GM12878 (cell line): ENCODE measurements around the gene LDB3. TPM values are rescaled to one million over a fixed set of nuclear protein-coding genes. Genes with fewer than 3 reads are reported as not detected.

Experiments
- ATAC-seq: fragments of 200-7000 bp; cut with Tn5 transposase; 3 replicates; pipeline ENCODE4 v1.9.1; 2020; ENCODE audit warnings: mild to moderate bottlenecking, moderate library complexity
- BruUV-seq: library from RNA; stranded (reverse); fragments of 400-500 nt; replicated peaks from 2 replicates; lab custom pipeline; 2021; lab: Mats Ljungman, UMichigan
- CTCF ChIA-PET: fragments of 300-600 bp; sonication (Branson Sonifier 250); formaldehyde crosslinking; extraction: SDS; loops from one replicate; lab custom pipeline; 2021; ENCODE audit warnings: inconsistent platforms; lab: Yijun Ruan, JAX
- POLR2A ChIA-PET: fragments of 350-600 bp; formaldehyde crosslinking; extraction: SDS; loops from one replicate; lab custom pipeline; 2021; ENCODE audit warnings: inconsistent platforms; lab: Charles Lee
- RAD21 ChIA-PET: fragments of 300-600 bp; sonication (Branson Sonifier 250); formaldehyde crosslinking; loops from one replicate; lab custom pipeline; 2023; ENCODE audit warnings: antibody characterized with exemption; ENCODE audit not compliant: unreplicated experiment; lab: Charles Lee
- SMC1A ChIA-PET: fragments of 300-600 bp; sonication (Branson Sonifier 250); formaldehyde crosslinking; loops from one replicate; lab custom pipeline; 2023; ENCODE audit not compliant: unreplicated experiment, uncharacterized antibody; lab: Charles Lee
- DNase-seq: peaks from one replicate; pipeline ENCODE4 v3.0.0-alpha.2; 2011; ENCODE audit warnings: low read depth, low spot score
- FAIRE-seq: peaks from 3 replicates; lab custom pipeline; 2011; peaks lifted over from hg19 to GRCh38; lab: Jason Lieb, UNC
- H2AFZ ChIP-seq: 2 replicates; pipeline ENCODE4 v1.6.0; 2011; ENCODE audit warnings: low read depth, low read length, control low read depth; ENCODE audit not compliant: control insufficient read depth
- H3K27ac ChIP-seq: 2 replicates; pipeline ENCODE4 v1.5.1; 2011; ENCODE audit warnings: control low read depth; ENCODE audit not compliant: control insufficient read depth, insufficient read depth
- H3K27me3 ChIP-seq, 2 experiments: replicated peaks in 1 of 2; 2 replicates each; pipeline versions ENCODE4 v1.6.0 to v1.6.1; 2011; ENCODE audit warnings: low read length in 1 of 2; ENCODE audit not compliant: control insufficient read depth in 2 of 2, insufficient read depth in 2 of 2
- H3K36me3 ChIP-seq, 2 experiments: 2 replicates each; pipeline ENCODE4 v1.5.1; 2011; ENCODE audit warnings: low read length in 1 of 2; ENCODE audit not compliant: control insufficient read depth in 2 of 2, insufficient read depth in 2 of 2
- H3K4me1 ChIP-seq: 2 replicates; pipeline ENCODE4 v1.6.1; 2011; ENCODE audit warnings: mild to moderate bottlenecking, low read length, moderate library complexity, mixed read lengths; ENCODE audit not compliant: control insufficient read depth, insufficient read depth
- H3K4me2 ChIP-seq: 2 replicates; pipeline ENCODE4 v1.6.0; 2011; ENCODE audit warnings: control low read depth; ENCODE audit not compliant: control insufficient read depth, insufficient read depth
- H3K4me3 ChIP-seq: fragments of 200-600 bp; sonication (generic); 2 replicates; pipeline ENCODE4 v1.5.1; 2016
- H3K79me2 ChIP-seq: 2 replicates; pipeline ENCODE4 v1.6.0; 2011; ENCODE audit warnings: low read length; ENCODE audit not compliant: control insufficient read depth, insufficient read depth
- H3K9ac ChIP-seq: 2 replicates; pipeline ENCODE4 v1.8.0; 2011; ENCODE audit warnings: low read length, control low read depth, mixed read lengths; ENCODE audit not compliant: control insufficient read depth, insufficient read depth
- H3K9me3 ChIP-seq: replicated peaks from 3 replicates; pipeline ENCODE4 v1.5.1; 2011; ENCODE audit warnings: mild to moderate bottlenecking, low read length; ENCODE audit not compliant: control insufficient read depth, insufficient read depth
- H4K20me1 ChIP-seq: 2 replicates; pipeline ENCODE4 v1.6.0; 2011; ENCODE audit not compliant: control insufficient read depth, insufficient read depth
- BACH1 ChIP-seq: fragments of 450-650 bp; IDR thresholded peaks from 2 replicates; pipeline ENCODE4 v1.6.1; 2017; ENCODE audit warnings: mild to moderate bottlenecking, borderline replicate concordance
- BCL11A ChIP-seq: IDR thresholded peaks from 2 replicates; pipeline ENCODE4 v1.6.1; 2011; ENCODE audit warnings: low read depth, low read length
- BHLHE40 ChIP-seq, 2 experiments: fragments of 450-650 bp in 1 of 2; IDR thresholded peaks; 2 replicates each; pipeline ENCODE4 v1.6.1; 2011 to 2017; ENCODE audit warnings: low read depth in 2 of 2, borderline replicate concordance in 1 of 2, improper control_type of control experiment in 1 of 2, low read length in 1 of 2, mild to moderate bottlenecking in 1 of 2
- CREM ChIP-seq: IDR thresholded peaks from 2 replicates; pipeline ENCODE4 v1.6.1; 2014; ENCODE audit warnings: antibody characterized with exemption, low read depth
- DPF2 ChIP-seq: fragments of 450-650 bp; IDR thresholded peaks from 2 replicates; pipeline ENCODE4 v1.6.1; 2017; ENCODE audit warnings: mild to moderate bottlenecking
- EGR1 ChIP-seq, 2 experiments: IDR thresholded peaks; 1 replicate in 1 of 2; 2 replicates in 1 of 2; pipeline ENCODE4 v1.6.1; 2011 to 2012; ENCODE audit warnings: low read depth in 2 of 2, low read length in 2 of 2, borderline replicate concordance in 1 of 2, mild to moderate bottlenecking in 1 of 2, moderate library complexity in 1 of 2
- FOXK2 ChIP-seq: fragments of 450-650 bp; IDR thresholded peaks from 2 replicates; pipeline ENCODE4 v1.6.1; 2017; ENCODE audit warnings: mild to moderate bottlenecking, moderate library complexity
- GATAD2B ChIP-seq: fragments of 450-650 bp; conservative IDR thresholded peaks from 2 replicates; pipeline ENCODE4 v1.6.1; 2017; ENCODE audit warnings: low read depth, mild to moderate bottlenecking, moderate library complexity
- IKZF1 ChIP-seq: fragments of 450-650 bp; conservative IDR thresholded peaks from 2 replicates; pipeline ENCODE4 v1.6.1; 2017; ENCODE audit warnings: antibody characterized with exemption, mild to moderate bottlenecking
- IKZF2 ChIP-seq, 2 experiments: fragments of 450-650 bp; IDR thresholded peaks; 2 replicates each; pipeline ENCODE4 v1.6.1; 2017; ENCODE audit warnings: mild to moderate bottlenecking in 2 of 2, moderate library complexity in 2 of 2
- JUND ChIP-seq: IDR thresholded peaks from 2 replicates; pipeline ENCODE4 v1.6.1; 2012; ENCODE audit warnings: low read depth, mild to moderate bottlenecking, low read length, improper control_type of control experiment, moderate library complexity
- MTA2 ChIP-seq: fragments of 450-650 bp; IDR thresholded peaks from 2 replicates; pipeline ENCODE4 v1.6.1; 2016; ENCODE audit warnings: low read depth, mild to moderate bottlenecking, moderate library complexity
- NR2F1 ChIP-seq: fragments of 450-650 bp; conservative IDR thresholded peaks from 2 replicates; pipeline ENCODE4 v1.6.1; 2017; ENCODE audit warnings: mild to moderate bottlenecking
- POLR2A ChIP-seq: IDR thresholded peaks from 2 replicates; pipeline ENCODE4 v1.6.1; 2011; ENCODE audit warnings: low read depth, mild to moderate bottlenecking, low read length
- SIN3A ChIP-seq: IDR thresholded peaks from 2 replicates; pipeline ENCODE4 v1.6.1; 2012; ENCODE audit warnings: low read depth, low read length, improper control_type of control experiment
- SREBF1 ChIP-seq: IDR thresholded peaks from 2 replicates; pipeline ENCODE4 v1.6.1; 2012; ENCODE audit warnings: mild to moderate bottlenecking, low read length
- TAF1 ChIP-seq: IDR thresholded peaks from 2 replicates; pipeline ENCODE4 v1.6.1; 2011; ENCODE audit warnings: mild to moderate bottlenecking, low read depth, low read length, borderline replicate concordance
- ZNF207 ChIP-seq: fragments of 450-650 bp; IDR thresholded peaks from 2 replicates; pipeline ENCODE4 v1.6.1; 2014; ENCODE audit warnings: antibody characterized with exemption, mild to moderate bottlenecking, borderline replicate concordance
- ZNF274 ChIP-seq: IDR thresholded peaks from one replicate; pipeline ENCODE4 v1.8.0; 2011; ENCODE audit not compliant: insufficient read length, insufficient read depth
- WGBS: methylation state at CpG from one replicate; pipeline ENCODE4 v1.1.6; 2016; ENCODE audit warnings: low lambda C conversion rate; ENCODE audit not compliant: insufficient replicate concordance, insufficient coverage; ENCODE audit errors: missing lambda C conversion rate; 5-methylcytosine and 5-hydroxymethylcytosine counted together
- in situ Hi-C: fragments of 300-500 bp; cut with MboI; formaldehyde crosslinking; loops from 9 replicates; pipeline ENCODE4 v1.14.3; 2018; ENCODE audit warnings: mixed read lengths
- intact Hi-C: fragments of 100-400 bp; cut with micrococcal nuclease; formaldehyde crosslinking; loops from one replicate; pipeline ENCODE4 v1.14.2; 2022; ENCODE audit not compliant: unreplicated experiment
- polyA plus RNA-seq, 11 experiments: library from polyadenylated mRNA; depleted of rRNA in 4 of 11; unstranded in 6 of 11; stranded (reverse) in 5 of 11; fragments of >200 nt; fragmentation: Nextera tagmentation in 4 of 11; fragmentation: Illumina TruSeq in 1 of 11; extraction: Ambion mirVana in 4 of 11; extraction: Trizol in 1 of 11; gene quantifications; 1 replicate in 1 of 11; 2 replicates in 10 of 11; pipeline versions ENCODE4 v1.2.1 to v1.2.3, GENCODE V29; 2011 to 2016; ENCODE audit warnings: inconsistent platforms in 2 of 11, missing spikeins in 2 of 11, low read depth in 1 of 11
- total RNA-seq, 4 experiments: library from RNA; depleted of rRNA in 3 of 4; stranded (reverse); fragments of >200 nt in 3 of 4; fragmentation: Illumina TruSeq in 1 of 4; extraction: Trizol in 1 of 4; gene quantifications; 2 replicates each; pipeline versions ENCODE4 v1.2.1 to v1.2.3, GENCODE V29; 2013 to 2021
- TF ChIP-seq, protein P1 (sequence below): IDR thresholded peaks from 2 replicates; pipeline ENCODE4 v1.6.1; 2011; ENCODE audit warnings: mild to moderate bottlenecking, low read depth, low read length, moderate library complexity; ENCODE audit not compliant: insufficient replicate concordance
- TF ChIP-seq, protein P2 (sequence below): fragments of 450-650 bp; conservative IDR thresholded peaks from 2 replicates; pipeline ENCODE4 v1.6.1; 2017; ENCODE audit warnings: mild to moderate bottlenecking, moderate library complexity

LDB3 gene
- total and polyA plus RNA-seq, 10 of the 15 experiments (the other 5 are each of a cell fraction or from before 2014, with no cell fraction given) = 0.02 to 0.07 (median 0.04) TPM; not detected in 1

DNA sequence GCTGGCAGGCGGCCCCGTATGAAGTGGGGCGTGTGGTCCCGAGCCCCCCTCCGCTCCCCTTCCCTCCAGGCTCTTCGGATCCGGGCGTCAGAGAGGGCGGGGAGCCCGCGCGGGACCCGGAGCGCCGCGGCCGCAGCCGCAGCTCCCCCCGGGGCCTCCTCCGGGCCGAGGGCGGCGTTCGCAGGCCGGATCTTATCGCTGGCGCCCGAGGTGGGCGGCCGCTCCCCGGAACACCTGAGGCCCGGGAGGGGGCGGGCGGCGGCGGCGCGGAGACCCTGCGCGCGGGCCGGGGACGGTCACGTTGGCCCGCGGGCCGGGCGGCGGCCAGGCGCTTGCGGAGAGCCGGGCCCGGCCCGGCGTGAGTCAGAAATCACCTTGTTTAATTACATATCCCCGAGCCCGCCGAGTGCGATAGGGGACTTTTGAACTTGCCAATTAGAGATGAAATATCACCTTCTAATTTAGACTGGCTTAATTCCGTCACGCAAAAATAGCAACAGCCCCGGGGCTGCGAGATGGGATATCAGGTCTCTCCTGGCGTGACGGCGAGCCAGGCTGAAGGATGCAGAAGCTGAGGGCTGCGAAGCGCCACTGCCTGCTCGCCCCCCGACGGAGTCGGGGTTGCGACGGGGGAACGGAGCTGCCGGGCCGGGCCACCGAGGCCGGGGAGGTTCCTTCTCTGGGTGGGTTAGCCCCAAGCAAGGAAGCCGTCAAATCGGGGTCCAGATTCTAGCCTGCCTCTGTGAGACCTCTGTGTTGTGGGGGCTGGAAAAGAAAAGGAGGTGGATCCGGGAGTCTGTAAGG lies 43.4 kb downstream of the LDB3 start:
- in situ Hi-C loops = no loop called here
- RAD21 ChIA-PET = interaction anchor here (0.6 to 2.3 kb wide), 10 partner anchors 16 to 319 kb away, joined by 3 to 16 read pairs (median 4); partner anchors contain the start of gene BMPR1A
- TF ChIP-seq CREM (0 out of 2 replicates have a peak, but pooled peaks have one; percentile 8), ZNF274 (no peak), FOXK2 (no peak), TAF1 (0 out of 2 replicates have a peak, but pooled peaks have one; percentile 2), JUND (no peak), GATAD2B (peak; percentile 59; the same call in 1 of the 2 replicates), POLR2A (peak; percentile 65), MTA2 (peak; percentile 65), BCL11A (peak; percentile 40; the same call in 1 of the 2 replicates), BHLHE40 (IDR thresholded peaks at IDR 0.05; ENCODE audit: borderline replicate concordance in 1 of 2, low read depth in 2 of 2, low read length in 1 of 2) (peak; percentile 9 to 40; a peak in 2 of 4 replicates), DPF2 (peak; percentile 45; the same call in 1 of the 2 replicates), SREBF1 (no peak), SIN3A (0 out of 2 replicates have a peak, but pooled peaks have one; percentile 47), BACH1 (0 out of 2 replicates have a peak, but pooled peaks have one; percentile 17), IKZF2 (IDR thresholded peaks at IDR 0.05) (peak; percentile 36 to 49; a peak in 2 of 4 replicates), NR2F1 (peak; percentile 67; the same call in 1 of the 2 replicates), EGR1 (IDR thresholded peaks at IDR 0.05; ENCODE audit: borderline replicate concordance in 1 of 2, low read depth in 2 of 2, low read length in 2 of 2) (peak in 1 of 2 experiments; percentile 59; a peak in 2 of 3 replicates), IKZF1 (peak; percentile 87), ZNF207 (0 out of 2 replicates have a peak, but pooled peaks have one; percentile 6)
- TF ChIP-seq, protein P1, sequence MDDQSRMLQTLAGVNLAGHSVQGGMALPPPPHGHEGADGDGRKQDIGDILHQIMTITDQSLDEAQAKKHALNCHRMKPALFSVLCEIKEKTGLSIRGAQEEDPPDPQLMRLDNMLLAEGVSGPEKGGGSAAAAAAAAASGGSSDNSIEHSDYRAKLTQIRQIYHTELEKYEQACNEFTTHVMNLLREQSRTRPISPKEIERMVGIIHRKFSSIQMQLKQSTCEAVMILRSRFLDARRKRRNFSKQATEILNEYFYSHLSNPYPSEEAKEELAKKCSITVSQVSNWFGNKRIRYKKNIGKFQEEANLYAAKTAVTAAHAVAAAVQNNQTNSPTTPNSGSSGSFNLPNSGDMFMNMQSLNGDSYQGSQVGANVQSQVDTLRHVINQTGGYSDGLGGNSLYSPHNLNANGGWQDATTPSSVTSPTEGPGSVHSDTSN = no peak
- TF ChIP-seq, protein P2, sequence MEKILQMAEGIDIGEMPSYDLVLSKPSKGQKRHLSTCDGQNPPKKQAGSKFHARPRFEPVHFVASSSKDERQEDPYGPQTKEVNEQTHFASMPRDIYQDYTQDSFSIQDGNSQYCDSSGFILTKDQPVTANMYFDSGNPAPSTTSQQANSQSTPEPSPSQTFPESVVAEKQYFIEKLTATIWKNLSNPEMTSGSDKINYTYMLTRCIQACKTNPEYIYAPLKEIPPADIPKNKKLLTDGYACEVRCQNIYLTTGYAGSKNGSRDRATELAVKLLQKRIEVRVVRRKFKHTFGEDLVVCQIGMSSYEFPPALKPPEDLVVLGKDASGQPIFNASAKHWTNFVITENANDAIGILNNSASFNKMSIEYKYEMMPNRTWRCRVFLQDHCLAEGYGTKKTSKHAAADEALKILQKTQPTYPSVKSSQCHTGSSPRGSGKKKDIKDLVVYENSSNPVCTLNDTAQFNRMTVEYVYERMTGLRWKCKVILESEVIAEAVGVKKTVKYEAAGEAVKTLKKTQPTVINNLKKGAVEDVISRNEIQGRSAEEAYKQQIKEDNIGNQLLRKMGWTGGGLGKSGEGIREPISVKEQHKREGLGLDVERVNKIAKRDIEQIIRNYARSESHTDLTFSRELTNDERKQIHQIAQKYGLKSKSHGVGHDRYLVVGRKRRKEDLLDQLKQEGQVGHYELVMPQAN = peak; percentile 21; the same call in 1 of the 2 replicates

More for the DNA sequence above, 43.4 kb downstream of the LDB3 start:
- no peaks in the 10 kb centered on the region for H3K9me3 ChIP-seq
- SMC1A ChIA-PET = interaction anchor here (0.9 to 1.6 kb wide), 14 partner anchors 9 to 190 kb away, joined by 3 to 9 read pairs (median 3); partner anchors contain the start of gene BMPR1A
- no peaks in the 10 kb centered on the region for H4K20me1 ChIP-seq
- peak overlapping the region; percentile 92 for H3K4me3 ChIP-seq
- WGBS = under 1% methylated on average over 48 of the region's 82 CpGs
- FAIRE-seq (no peak), ATAC-seq (peak; percentile 58), DNase-seq (no peak)
- no TSS peak for BruUV-seq
- intact Hi-C loops = loop anchor here (1.0 to 10.0 kb wide), 3 partner anchors 45 to 188 kb away; partner anchors contain the start of gene BMPR1A
- CTCF ChIA-PET = interaction anchor here (0.7 to 2.8 kb wide), 14 partner anchors 16 to 312 kb away, joined by 3 to 24 read pairs (median 4); no protein-coding TSS in a partner anchor
- POLR2A ChIA-PET = interaction anchor here (0.6 to 1.8 kb wide), 9 partner anchors 45 to 259 kb away, joined by 3 to 13 read pairs (median 3); partner anchors contain the start of gene BMPR1A
- H3K4me1 ChIP-seq = peaks cover 4% of the 10 kb centered on the region; the same call in 1 of the 2 replicates
- H3K36me3 ChIP-seq = no peaks in the 10 kb centered on the region
- peak overlapping the region; percentile 91 for H3K4me2 ChIP-seq
- no peaks in the 10 kb centered on the region for H3K79me2 ChIP-seq
- no peaks in the 10 kb centered on the region for H3K27me3 ChIP-seq
- H2AFZ ChIP-seq = peak overlapping the region; percentile 80
- H3K27ac ChIP-seq = peak overlapping the region; percentile 73
- peak overlapping the region; percentile 91 for H3K9ac ChIP-seq
